Measurements from ENCODE around the gene YWHAG. TPM values are rescaled to one million over a fixed set of nuclear protein-coding genes. Genes with fewer than 3 reads are reported as not detected.
"Not testable (repeated sequence)": the region's sequence is repeated elsewhere in the genome, so short reads cannot be mapped to it uniquely, and the experiment has no call there.

The YWHAG gene
- total RNA-seq, 1 experiment from 2014 or later, result 167 TPM

- DNase-seq (ENCODE audit: low read depth), result no peak
Observed at GRCh38 chr7:76349313-76349885, 9.4 kb downstream of the YWHAG start.

- DNase-seq (ENCODE audit: low read depth), result no peak
Observed at GRCh38 chr7:76347710-76348109, 11.1 kb downstream of the YWHAG start.

GRCh38 chr7:76346778-76347177 lies 12.0 kb downstream of the YWHAG start:
- no peak for DNase-seq (ENCODE audit: low read depth)

- DNase-seq (ENCODE audit: low read depth), result no peak
Observed at GRCh38 chr7:76346097-76346496, 12.7 kb downstream of the YWHAG start.

- no peak for DNase-seq (ENCODE audit: low read depth)
Observed at GRCh38 chr7:76343931-76344321, 14.9 kb downstream of the YWHAG start.

- DNase-seq (ENCODE audit: low read depth), result peak; percentile 40
Observed at GRCh38 chr7:76343294-76343930, 15.4 kb downstream of the YWHAG start.

- DNase-seq (ENCODE audit: low read depth), result no peak
Observed at GRCh38 chr7:76342222-76342621, 16.6 kb downstream of the YWHAG start.

GRCh38 chr7:76340617-76341131 lies 18.1 kb downstream of the YWHAG start:
- DNase-seq (ENCODE audit: low read depth), result peak; percentile 87

- no peak for DNase-seq (ENCODE audit: low read depth)
Observed at GRCh38 chr7:76338298-76339084, 20.3 kb downstream of the YWHAG start.

- no peak for DNase-seq (ENCODE audit: low read depth)
Observed at GRCh38 chr7:76337147-76337546, 21.6 kb downstream of the YWHAG start.

- DNase-seq (ENCODE audit: low read depth), result no peak
Observed at GRCh38 chr7:76336094-76336493, 22.7 kb downstream of the YWHAG start.

GRCh38 chr7:76335417-76335816 lies 23.4 kb downstream of the YWHAG start:
- not testable (repeated sequence) for DNase-seq (ENCODE audit: low read depth)

- DNase-seq (ENCODE audit: low read depth), result no peak
Observed at GRCh38 chr7:76334320-76334967, 24.3 kb downstream of the YWHAG start.

GRCh38 chr7:76333511-76334101 lies 25.2 kb downstream of the YWHAG start:
- DNase-seq (ENCODE audit: low read depth), result no peak

GRCh38 chr7:76332078-76332477 lies 26.7 kb downstream of the YWHAG start:
- DNase-seq (ENCODE audit: low read depth), result no peak

GRCh38 chr7:76330673-76331072 lies 28.1 kb downstream of the YWHAG start:
- DNase-seq (ENCODE audit: low read depth), result no peak

GRCh38 chr7:76330261-76330660 lies 28.5 kb downstream of the YWHAG start:
- DNase-seq (ENCODE audit: low read depth), result no peak

GRCh38 chr7:76329479-76329878 lies 29.3 kb downstream of the YWHAG start:
- no peak for DNase-seq (ENCODE audit: low read depth)

GRCh38 chr7:76328389-76328788 lies 30.4 kb downstream of the YWHAG start:
- DNase-seq (ENCODE audit: low read depth), result no peak

GRCh38 chr7:76327610-76328009 lies 31.2 kb downstream of the YWHAG start:
- DNase-seq (ENCODE audit: low read depth), result no peak

GRCh38 chr7:76326646-76327233 lies 32.1 kb downstream of the YWHAG start:
- DNase-seq (ENCODE audit: low read depth), result peak; percentile 54
